SU-DHL-6 (cell line): ENCODE measurements around the gene ABCC10.

Experiments
- CTCF ChIP-seq: fragments of 200-600 bp; sonication (generic); IDR thresholded peaks from one replicate; pipeline ENCODE4 v1.5.1; 2017; ENCODE audit warnings: antibody characterized with exemption, mild to moderate bottlenecking, low read length, moderate library complexity; ENCODE audit not compliant: insufficient read depth, poor library complexity, severe bottlenecking
- EZH2phosphoT487 ChIP-seq: fragments of 200-600 bp; sonication (generic), shearing (Covaris generic); conservative IDR thresholded peaks from 2 replicates; pipeline ENCODE4 v1.6.1; 2018; ENCODE audit warnings: mild to moderate bottlenecking, antibody characterized with exemption, low read length, moderate library complexity, mixed read lengths

- no peak for TF ChIP-seq CTCF
- no peak for TF ChIP-seq EZH2phosphoT487
These were observed 4.9 kb downstream of the ABCC10 start for GRCh38 chr6:43432009-43432945.
